NOMO-1 treated with DMSO at 0.1 percent for 48 hours (cell line): ENCODE data around the gene NEURL1B.
"Not testable (repeated sequence)": the region's sequence is repeated elsewhere in the genome, so short reads cannot be mapped to it uniquely, and the experiment has no call there.

Experiments
- DNase-seq: peaks from one replicate; lab custom pipeline; 2025; ENCODE audit not compliant: unreplicated experiment; lab: John Stamatoyannopoulos, UW

The NEURL1B gene

DNA sequence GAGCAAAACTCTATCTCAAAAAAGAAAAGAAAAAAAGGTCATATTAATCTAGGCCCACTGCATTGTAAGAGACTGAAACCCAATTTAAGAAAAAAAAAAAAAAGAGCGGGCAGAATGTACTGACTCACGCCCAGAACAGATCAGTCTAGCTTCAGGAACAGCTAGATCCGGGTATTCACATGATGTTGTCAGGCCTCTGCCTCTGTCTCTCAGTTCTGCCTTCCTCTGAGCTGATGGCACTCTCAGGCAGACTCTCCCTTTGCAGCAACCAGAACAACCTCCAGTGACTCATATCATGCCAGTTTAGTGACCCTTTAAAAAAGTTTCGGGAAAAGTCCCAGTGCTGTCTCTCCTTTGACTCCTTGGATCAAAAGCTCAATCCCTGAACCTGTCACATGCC lies 53.0 kb downstream of the NEURL1B start:
- DNase-seq: no peak

- DNase-seq: no peak
Measured at GRCh38 chr5:172694541-172694940, 53.5 kb downstream of the NEURL1B start.

DNA sequence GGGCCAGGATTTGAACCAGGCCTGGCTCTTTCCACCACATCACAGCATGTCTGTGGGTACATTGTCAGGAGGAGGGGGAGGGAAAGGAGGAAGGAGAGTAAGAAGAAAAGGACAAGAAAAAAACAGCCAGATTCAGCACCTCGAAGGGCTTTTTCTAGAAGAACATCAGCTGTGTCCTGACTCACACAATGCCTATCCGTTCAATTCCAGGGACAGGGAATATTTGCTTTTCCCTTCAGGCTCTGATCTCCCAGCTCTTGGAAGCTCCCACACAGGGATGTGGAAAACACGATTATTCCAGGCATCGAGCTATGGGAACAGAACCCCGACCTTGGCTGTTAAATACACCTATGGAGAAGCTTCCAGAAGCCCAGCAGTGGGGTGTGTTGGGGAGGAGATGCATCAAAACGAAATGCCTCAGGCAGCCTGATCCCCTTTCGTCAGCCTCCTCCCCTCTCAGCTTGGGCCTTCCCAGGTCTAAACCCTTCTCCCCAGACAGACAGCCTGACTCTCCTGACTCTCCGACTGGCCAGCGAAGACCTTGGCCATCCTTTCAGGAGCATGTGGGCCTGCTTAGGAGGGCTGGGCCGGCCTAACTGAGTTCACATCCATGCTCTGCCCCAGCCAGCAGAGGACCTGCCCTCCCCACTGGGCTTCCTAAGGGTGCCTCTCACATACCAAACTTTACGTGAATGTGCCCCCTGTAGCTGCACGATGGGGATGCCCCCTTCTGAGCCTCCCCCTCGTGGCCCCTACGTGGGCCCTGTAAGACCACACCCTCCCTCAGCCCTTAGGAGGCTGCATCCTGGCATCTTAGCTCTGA lies 54.4 kb downstream of the NEURL1B start:
- DNase-seq: no peak

DNA sequence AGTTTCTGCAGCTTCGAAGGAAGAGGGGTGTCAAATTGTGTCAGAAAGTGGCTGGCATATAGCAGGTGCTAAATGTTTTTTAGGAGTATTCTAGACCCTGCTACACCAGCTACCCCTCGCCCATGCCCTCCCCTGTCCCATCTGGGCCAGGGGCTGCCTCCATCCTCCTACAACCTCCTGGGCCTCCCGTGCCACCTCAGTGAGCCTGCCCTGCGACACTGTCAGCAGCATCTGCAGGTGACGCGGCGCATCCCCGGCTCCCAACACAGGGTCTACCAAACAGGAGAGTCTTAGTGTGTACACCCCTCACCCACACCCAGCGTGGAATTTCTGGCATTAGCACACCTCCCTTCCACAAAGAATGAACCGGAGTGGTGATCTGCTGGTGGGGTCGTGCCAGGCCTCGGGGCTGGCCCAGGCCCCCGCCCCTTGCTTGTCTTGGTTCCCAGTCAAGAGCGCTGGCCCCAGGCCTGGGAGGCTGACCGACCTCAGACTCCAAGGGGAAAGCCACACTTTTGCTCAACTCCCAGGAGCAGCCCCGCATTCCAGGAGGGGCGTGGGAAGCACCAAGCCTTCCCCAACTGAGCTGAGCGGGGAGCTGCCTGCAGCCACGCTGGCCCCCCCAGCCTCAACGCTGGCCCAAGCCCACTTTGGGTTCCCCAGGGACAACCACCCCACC lies 55.2 kb downstream of the NEURL1B start:
- DNase-seq: no peak

DNA sequence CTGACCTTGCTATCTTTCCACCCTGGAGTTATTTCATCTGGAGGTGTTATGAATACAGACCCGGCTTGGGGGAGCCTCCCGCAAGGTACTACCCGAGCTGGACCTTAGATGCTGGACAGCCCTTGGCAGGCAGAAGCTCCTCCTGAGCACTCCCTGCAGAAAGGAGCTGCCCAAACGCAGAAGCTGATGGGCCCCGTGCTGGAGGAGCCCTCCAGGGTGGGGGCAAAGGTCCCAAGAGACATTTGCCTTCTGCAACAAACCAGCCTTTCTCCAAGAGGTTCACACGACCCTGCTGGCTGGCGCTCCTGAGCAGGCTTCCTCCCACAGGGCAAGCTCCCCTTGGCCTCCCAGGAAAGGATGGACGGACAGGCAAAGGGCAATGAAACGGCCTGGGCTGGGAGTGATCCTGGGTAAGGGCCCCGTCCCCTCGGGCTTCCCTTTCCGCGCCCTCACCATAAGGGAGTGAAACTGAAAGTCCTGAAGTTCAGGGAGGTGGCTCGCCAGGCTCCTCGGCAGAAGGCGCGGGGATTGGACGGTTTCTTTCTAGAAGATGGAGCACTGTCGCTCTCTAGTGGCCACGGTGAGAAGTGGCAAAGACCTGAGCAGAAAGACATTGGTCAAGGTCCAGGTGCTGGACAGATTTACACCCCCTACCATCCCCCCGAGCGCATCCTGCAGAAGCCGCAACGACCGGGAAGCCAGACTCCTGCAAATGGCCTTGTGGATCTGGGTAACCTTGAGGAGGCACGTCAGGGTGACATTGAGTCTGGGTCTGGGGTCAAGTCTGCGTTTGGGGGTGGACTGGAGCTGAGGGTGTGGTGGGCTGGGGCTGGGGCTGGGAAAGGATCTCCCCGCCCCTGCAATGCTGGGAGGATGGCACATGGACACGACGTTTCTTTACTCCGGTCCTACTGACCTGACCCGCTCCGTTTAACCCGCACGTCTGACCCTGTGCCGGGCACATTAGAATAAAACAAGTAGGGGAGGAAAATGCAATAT lies 56.4 kb downstream of the NEURL1B start:
- peak; percentile 90 for DNase-seq

DNA sequence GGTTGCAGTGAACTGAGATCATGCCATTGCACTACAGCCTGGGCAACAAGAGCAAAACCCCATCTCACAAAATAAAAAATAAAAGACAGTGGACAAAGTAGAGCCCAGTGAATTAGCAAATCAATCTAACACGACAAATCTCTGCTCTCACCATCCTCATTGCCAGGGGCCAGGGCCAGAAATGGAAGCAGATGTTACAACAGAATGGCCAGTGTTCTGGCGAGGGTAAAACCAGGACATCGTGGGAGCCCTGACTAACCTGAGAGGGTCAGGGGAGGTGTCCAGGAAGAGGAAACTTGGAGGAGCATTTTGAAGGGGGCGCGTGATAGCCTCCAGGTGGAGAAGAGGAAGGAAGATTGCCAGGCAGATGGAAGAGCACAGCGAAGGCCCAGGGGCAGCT lies 58.4 kb downstream of the NEURL1B start:
- no peak for DNase-seq

GRCh38 chr5:172699999-172700364 lies 58.9 kb downstream of the NEURL1B start:
- no peak for DNase-seq

- no peak for DNase-seq
Measured at GRCh38 chr5:172700365-172701290, 59.6 kb downstream of the NEURL1B start.

GRCh38 chr5:172701291-172701656 lies 60.2 kb downstream of the NEURL1B start:
- DNase-seq: peak; percentile 20

DNA sequence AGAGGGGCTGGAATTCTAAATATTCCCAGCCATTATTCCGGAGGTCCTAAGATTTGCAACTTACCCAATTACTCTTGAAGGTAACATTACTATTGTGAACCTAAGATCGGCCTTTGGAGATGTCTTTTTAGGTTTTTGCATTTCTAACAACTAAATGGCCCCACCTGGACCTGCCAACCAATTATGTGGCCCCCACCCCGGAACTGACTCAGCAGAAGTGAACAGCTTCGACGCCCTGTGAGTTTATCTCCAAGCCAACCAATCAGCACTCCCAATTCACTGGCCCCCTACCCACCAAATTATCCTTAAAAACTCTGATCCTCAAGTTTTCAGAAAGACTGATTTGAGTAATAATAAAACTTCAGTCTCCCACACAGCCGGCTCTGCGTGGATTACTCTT lies 62.9 kb downstream of the NEURL1B start:
- DNase-seq: no peak

- no peak for DNase-seq
Measured at GRCh38 chr5:172705576-172706084, 64.6 kb downstream of the NEURL1B start.

DNA sequence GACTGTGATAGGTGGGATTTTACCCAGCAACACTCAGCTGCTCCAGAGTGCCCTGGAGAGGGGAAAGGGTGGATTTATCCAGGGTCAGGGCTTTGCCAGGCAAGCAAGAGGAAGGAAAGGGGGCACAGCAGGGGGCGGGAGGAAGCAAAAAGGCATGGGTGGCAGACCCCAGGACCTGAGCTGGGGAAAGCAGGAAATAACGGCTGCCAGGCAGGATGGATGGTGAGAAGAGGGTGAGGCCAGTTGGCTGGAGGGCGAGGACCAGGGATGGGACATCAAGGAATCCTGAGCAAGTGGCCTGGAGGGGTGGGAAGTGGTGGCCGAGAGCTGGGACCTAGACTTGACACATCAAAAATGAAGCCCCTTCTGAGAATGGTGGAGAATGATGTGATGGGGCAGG lies 65.7 kb downstream of the NEURL1B start:
- DNase-seq: no peak

GRCh38 chr5:172707285-172708182 lies 66.5 kb downstream of the NEURL1B start:
- DNase-seq: peak; percentile 5

DNA sequence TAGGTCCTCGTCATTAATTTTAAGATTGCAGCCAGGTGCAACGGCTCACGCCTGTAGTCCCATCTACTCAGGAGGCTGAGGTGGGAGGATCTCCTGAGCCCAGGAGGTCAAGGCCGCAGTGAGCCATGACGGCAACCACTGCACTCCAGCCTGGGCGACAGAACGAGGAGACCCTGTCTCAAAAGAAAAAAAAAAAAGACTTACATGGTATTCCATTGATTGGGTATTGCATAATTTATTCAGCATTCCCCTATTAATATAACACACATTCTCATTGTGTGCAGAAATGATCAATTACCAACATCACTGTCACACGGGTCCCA lies 67.1 kb downstream of the NEURL1B start:
- DNase-seq: no peak

- DNase-seq: no peak
Measured at GRCh38 chr5:172710676-172711075, 69.6 kb downstream of the NEURL1B start.

DNA sequence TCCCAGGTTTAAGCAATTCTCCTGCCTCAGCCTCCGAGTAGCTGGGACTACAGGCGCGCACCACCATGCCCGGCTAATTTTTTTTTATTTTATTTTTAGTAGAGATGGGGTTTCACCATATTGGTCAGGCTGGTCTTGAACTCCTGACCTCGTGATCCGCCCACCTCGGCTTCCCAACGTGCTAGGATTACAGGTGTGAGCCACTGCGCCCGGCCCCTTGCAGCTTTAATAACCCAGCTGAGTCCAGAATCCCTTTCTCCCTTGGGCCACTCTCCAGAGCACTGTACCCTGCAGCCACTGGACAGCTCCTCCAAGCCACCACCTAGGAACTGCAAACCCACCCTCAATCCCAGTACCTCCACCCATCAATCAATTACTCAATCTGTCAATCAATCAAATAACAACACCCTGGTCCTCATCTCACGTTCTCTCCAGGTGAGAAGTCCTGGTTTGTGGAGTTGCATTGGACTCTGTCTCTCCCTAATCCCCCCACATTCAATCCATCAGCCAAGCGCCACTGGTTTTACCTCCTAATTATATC lies 70.3 kb downstream of the NEURL1B start:
- not testable (repeated sequence) for DNase-seq

DNA sequence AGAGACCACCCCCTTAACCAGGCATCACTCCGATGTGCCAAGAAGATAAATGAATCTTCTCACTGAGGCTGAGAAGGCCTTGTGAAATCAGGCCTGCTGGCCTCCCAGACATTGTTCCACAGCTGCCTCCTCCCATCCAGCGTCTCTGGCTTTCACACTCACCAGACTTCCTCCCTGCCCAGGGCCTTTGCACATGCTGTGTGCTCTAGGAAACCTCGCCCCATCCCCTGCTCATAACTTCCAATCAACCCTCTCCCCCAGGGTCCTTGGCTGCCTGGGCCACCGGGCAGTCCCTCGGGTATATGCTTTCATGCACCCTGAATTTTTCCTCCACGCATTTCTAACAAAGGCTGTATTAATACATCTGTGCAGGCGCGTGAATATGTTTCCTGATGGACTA lies 71.5 kb downstream of the NEURL1B start:
- no peak for DNase-seq

- DNase-seq: peak; percentile 5
Measured at GRCh38 chr5:172713113-172713808, 72.2 kb downstream of the NEURL1B start.
